ENCODE results near the gene ECI1. TPM values are rescaled to one million over a fixed set of nuclear protein-coding genes. Genes with fewer than 3 reads are reported as not detected.
"Not testable (repeated sequence)": the region's sequence is repeated elsewhere in the genome, so short reads cannot be mapped to it uniquely, and the experiment has no call there.

The ECI1 gene
- total and polyA plus RNA-seq, 8 donors = 31.9 to 72.5 (median 41.6) TPM

- ATAC-seq (peak; percentile 91 to 96 (median 94)), DNase-seq (peak; percentile 81 to 95 (median 88)), FAIRE-seq (no peak)
- peaks cover 0 to 8% (median 0%) of the 10 kb centered on the region in 3 donors for H3K4me1 ChIP-seq
- intact Hi-C loops (cut with DNase I) = no loop called here
- peak within 1 kb of the TSS; percentile 90 to 95 (median 94) for H3K27ac ChIP-seq
- no peaks in the 10 kb centered on the region for H3K27me3 ChIP-seq
- WGBS, 2 donors = 0 to 1% methylated on average over 63 to 93 of the region's 93 CpGs
- H3K4me3 ChIP-seq = peak within 1 kb of the TSS; percentile 65 to 93 (median 85)
- peaks cover 0 to 23% (median 5%) of the 10 kb centered on the region in 3 donors for H3K36me3 ChIP-seq
- no peaks in the 10 kb centered on the region for H3K9me3 ChIP-seq
- TF ChIP-seq CTCF (IDR thresholded peaks at IDR 0.05) = no peak
These were observed 46.1 kb downstream of the ECI1 start, which contains the start of gene MLST8 for GRCh38 chr16:2205104-2205966. TSS of gene MLST8 (plus strand) at chr16:2205454. CDS start at chr16:2206086, 632 bp downstream.

GRCh38 chr16:2204416-2205103 lies 46.8 kb downstream of the ECI1 start:
- no peaks in the 10 kb centered on the region for H3K9me3 ChIP-seq
- peaks cover 0 to 23% (median 5%) of the 10 kb centered on the region in 3 donors for H3K36me3 ChIP-seq
- peak overlapping the region; percentile 65 to 93 (median 85) for H3K4me3 ChIP-seq
- peaks cover 0 to 8% (median 0%) of the 10 kb centered on the region in 3 donors for H3K4me1 ChIP-seq
- FAIRE-seq (no peak), ATAC-seq (no peak), DNase-seq (no peak)
- WGBS, 2 donors = 79 to 82% methylated on average over 13 of the region's 13 CpGs
- intact Hi-C loops (cut with DNase I) = no loop called here
- no peak for TF ChIP-seq CTCF (IDR thresholded peaks at IDR 0.05)
- H3K27ac ChIP-seq = peak overlapping the region; percentile 90 to 95 (median 94)
- no peaks in the 10 kb centered on the region for H3K27me3 ChIP-seq

GRCh38 chr16:2203119-2203688 lies 48.2 kb downstream of the ECI1 start:
- WGBS, 2 donors = 94 to 97% methylated on average over 8 of the region's 8 CpGs
- H3K4me3 ChIP-seq; intact Hi-C loops (cut with DNase I); DNase-seq; H3K27ac ChIP-seq; H3K9me3 ChIP-seq; H3K4me1 ChIP-seq; H3K27me3 ChIP-seq; ATAC-seq; FAIRE-seq: not testable (repeated sequence)
- H3K36me3 ChIP-seq = peaks cover 0 to 13% (median 0%) of the 10 kb centered on the region in 3 donors

GRCh38 chr16:2200313-2200712 lies 51.1 kb downstream of the ECI1 start:
- ATAC-seq (no peak), DNase-seq (no peak), FAIRE-seq (no peak)
- no peaks in the 10 kb centered on the region for H3K36me3 ChIP-seq
- no peak for TF ChIP-seq CTCF (IDR thresholded peaks at IDR 0.05)
- H3K27me3 ChIP-seq = no peaks in the 10 kb centered on the region
- intact Hi-C loops (cut with DNase I) = no loop called here
- H3K4me3 ChIP-seq = no peak overlapping the region
- H3K4me1 ChIP-seq = peaks cover 5 to 9% (median 7%) of the 10 kb centered on the region in 3 donors
- no peaks in the 10 kb centered on the region for H3K9me3 ChIP-seq
- WGBS, 2 donors = 84 to 87% methylated on average over 6 of the region's 6 CpGs
- no peak overlapping the region for H3K27ac ChIP-seq

- TF ChIP-seq CTCF (IDR thresholded peaks at IDR 0.05) = no peak
- peaks cover 5 to 8% (median 7%) of the 10 kb centered on the region in 3 donors for H3K4me1 ChIP-seq
- DNase-seq = peak in 1 of 6 donors; percentile 57
- WGBS, 2 donors = 72 to 75% methylated on average over 14 of the region's 14 CpGs
- intact Hi-C loops (cut with DNase I) = loop anchor here in 1 of 3 donors (10.0 kb wide), 1 partner anchor 55 kb away; the partner anchor contains the start of gene ECI1
- no peaks in the 10 kb centered on the region for H3K27me3 ChIP-seq
- no peaks in the 10 kb centered on the region for H3K36me3 ChIP-seq
- FAIRE-seq = no peak
- H3K4me3 ChIP-seq = no peak overlapping the region
- no peak overlapping the region for H3K27ac ChIP-seq
- no peaks in the 10 kb centered on the region for H3K9me3 ChIP-seq
- no peak for ATAC-seq
These were observed 51.7 kb downstream of the ECI1 start for GRCh38 chr16:2199621-2200139.
